ENCODE measurements around the gene MMP11.

Gene MMP11

DNA sequence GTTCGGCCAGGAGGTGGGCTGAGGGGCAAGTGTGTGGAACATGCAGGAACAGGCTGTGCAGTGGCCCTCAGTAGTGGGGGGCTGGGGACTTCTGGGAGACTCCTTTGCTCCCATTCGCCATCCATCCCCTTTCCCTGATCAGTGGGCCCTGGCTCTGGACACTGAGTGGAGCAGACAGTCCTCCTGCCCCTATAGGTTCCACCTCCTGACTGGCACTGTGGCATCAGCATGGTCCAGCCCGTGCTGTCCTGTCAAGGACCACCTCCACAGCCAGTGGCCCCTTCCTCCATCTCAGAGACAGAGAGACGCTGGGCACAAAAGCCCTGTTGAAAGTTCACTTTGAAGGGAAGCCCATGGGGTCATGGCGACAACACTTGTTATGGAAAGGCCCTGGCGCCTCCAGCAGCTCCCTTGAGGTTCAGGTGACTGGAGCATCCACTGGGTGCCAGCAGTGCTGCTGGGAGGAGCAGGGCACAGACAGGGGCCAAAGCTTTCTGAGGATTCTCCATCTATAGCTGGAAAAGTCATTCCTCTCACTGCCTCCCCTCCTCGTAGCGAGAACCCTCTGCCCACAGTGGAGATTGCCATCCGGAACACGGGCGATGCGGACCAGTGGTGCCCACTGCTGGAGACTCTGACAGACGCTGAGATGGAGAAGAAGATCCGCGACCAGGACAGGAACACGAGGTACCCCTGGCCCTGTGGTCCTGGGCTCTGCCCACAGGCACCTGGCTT lies 60.5 kb downstream of the MMP11 start:
- DNase-seq, result no peak

Measured in NCI-H69 (cell line).